ENCODE data around the gene CNNM1.

CNNM1 gene

DNA sequence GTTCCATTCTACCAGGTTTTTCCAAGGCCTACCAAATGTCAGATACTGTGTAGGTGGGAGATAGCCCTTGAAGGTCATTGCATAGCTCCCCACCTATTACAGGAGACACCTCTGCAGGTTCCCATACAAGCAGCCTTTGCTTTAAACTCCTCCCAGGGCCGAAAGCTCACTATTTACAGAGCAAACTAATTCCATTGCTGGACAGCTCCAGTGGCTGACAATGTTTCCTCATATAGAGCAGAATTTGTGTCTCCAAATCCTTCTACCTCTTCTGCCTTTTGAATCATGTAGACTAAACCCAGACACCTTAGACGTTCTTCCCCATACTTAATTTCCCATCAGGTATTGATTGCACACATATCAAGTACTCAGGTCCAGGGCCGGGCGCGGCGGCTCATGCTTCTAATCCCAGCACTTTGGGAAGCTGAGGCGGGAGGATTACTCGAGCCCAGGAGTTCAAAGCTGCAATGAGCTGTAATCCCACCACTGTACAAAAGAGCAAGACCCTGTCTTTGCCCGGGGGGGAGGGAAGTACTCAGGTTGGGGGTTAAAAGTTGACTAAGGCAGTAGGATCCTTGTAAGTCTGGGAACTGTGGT lies 2.1 kb downstream of the CNNM1 start:
- DNase-seq: no peak
- intact Hi-C loops (cut with DNase I): no loop called here

DNA sequence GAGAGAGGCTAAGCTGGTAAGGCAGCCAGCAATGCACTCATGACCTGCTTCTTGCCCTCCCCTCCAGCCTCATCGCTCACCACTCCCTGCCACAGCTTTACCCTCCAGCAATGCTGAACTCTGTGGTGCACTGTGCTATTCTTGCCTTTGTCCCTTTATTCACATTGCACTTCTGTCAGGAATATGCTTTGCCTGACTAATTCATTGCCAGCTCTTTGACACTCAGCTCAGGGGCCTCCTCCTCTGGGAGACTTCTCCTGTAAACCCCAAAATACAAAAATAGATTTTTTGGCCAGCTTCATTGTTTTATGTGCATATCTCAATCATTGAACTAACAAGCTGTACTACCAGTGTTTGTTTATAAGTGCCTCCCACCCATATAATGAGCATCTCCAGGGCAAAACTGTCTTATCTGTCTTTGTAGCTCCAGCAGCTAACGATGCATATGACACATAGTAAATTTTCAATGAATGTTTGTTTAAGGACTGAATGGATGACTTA lies 8.2 kb downstream of the CNNM1 start:
- DNase-seq: no peak
- intact Hi-C loops (cut with DNase I): no loop called here

DNA sequence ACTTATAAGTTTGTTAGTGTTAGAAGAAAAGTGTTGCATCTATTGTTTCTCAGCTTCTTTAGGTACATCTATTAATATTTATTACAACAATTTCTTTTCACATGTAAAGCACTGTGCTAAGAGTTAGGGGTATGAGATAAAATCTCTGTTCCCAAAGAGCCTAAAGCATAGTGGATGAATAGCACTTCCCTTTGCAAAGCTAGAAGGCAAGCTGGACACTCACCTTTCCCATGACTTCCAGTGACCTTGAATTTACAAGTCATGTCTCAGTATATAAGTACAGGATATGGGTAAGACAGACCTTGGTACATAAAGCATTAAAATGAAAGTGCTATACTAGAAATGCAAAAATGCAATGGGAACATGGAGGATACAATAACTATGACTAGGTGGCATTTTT lies 8.7 kb downstream of the CNNM1 start:
- no peak for DNase-seq
- intact Hi-C loops (cut with DNase I): no loop called here

DNA sequence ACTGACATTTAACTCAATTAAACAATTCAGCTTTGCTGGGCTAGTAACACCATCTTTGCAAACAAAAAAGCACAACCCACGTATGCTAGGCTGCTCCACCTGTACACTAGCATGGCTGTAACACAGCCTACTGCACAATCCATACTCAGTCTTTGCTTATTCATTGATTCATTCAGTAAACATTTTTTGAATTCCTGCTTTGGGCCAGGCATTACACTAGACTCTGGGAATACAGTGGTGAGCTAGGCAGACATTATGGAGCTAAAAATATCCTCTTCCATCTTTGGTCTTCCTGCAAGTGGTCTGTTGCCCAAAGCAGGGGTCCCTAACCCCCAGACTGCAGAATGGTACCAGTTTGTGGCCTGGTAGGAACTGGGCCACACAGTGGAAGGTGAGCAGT lies 9.9 kb downstream of the CNNM1 start:
- intact Hi-C loops (cut with DNase I): no loop called here
- no peak for DNase-seq

DNA sequence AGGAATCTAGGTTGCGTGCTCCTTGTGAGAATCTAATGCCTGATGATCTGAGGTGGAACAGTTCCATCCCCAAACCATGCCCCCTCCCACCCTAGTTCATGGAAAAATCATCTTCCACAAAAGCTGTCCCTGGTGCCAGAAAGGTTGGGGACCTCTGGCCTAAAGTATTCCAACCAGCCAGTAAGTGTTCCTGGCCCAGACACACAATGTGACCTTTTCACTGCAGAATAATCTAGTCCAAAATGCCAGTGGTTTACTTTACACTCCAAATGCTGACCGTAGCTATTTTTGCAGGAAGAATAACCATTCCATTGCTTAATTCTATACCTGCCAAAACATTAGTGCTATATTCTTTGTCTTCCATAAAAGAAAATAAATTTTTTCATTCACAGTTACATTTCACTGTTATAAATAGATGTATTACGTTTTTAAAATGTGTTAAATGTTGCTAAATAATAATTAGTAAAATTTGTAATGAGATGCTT lies 10.4 kb downstream of the CNNM1 start:
- no peak for DNase-seq
- intact Hi-C loops (cut with DNase I): no loop called here

DNA sequence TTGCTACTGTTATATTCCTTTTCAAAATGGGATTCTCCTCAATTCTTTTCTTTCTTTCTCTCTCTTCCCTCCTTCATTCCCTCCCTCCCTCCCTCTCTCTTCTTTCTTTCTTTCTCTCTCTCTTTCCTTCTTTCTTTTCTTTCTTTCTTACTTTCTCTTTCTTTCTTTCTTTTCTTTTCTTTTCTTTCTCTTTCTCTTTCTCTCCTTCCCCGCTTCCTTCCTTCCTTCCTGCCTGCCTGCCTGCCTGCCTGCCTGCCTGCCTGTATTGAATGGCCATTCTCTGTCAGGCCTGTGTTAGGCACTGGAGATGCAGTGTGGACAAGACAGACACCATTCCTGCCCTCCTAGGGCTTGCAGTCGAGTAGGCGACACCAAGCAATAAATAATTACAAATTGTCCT lies 11.5 kb downstream of the CNNM1 start:
- DNase-seq: no peak
- intact Hi-C loops (cut with DNase I): no loop called here

DNA sequence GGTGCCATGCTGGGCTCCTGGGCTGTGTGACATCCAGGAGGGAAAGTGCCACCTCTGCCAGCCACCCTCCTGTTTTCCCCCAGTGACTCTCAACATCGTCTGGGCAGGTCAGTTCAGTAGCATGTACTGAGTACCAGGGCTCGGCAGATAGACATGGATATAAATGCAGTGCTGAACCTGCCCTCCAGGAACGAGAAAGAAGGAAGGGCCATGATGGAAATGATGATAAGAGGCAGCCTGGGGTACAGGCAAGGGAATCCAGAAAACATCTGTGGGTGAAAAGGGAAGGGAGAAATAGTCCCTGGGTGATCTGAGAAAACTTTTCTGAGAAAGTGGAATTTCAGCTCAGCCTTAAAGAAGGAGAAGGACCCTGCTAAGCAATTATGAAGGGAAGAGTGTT lies 12.1 kb downstream of the CNNM1 start:
- intact Hi-C loops (cut with DNase I): no loop called here
- DNase-seq: no peak

DNA sequence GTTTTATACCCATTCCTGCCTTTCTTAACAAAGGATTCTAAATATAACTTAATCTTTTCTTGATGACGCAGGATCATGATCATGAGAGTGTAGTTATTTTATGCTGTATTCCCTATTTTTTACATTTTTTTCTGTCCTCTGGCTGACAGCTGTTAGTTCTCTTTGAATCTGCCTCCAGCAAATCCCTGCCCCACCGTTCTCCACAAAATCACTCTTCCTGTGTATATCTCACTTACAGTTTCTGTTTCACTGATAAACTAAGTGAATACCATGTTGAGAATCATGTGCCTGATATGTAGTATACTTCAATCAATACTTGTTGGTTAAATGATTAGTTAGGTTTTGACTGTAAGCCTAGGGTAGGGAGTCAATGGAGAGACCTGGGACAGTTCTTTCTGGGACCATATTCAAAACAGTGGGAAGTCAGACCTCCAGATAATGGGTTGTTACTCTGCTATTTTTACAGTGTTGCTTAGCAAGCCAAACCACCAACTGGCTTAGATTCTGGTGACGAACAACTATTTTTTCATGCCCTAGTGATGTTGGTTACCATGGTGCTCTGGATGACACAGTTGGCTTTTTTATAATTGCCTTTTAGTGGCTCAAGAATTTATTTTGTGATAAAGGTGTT lies 12.8 kb downstream of the CNNM1 start:
- intact Hi-C loops (cut with DNase I): no loop called here
- DNase-seq: no peak

DNA sequence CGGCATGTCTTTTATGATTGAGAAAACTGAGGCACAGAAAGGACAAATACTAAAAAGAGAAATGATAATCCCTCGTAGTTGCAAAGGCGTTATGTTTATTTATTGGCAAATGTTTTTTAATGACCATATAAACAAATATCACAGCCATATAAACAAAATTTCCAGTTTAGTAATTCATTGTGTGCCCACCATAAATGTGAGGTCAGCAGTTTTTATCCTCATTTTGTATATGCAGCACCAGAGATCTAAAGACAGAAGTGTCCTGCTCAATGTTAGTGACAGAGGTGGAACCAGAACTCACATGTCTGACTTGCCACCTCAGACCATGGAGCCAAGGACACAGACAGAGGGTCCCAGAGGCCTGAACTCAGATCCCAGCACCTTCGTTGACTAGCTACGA lies 14.1 kb downstream of the CNNM1 start:
- intact Hi-C loops (cut with DNase I): no loop called here
- DNase-seq: no peak

DNA sequence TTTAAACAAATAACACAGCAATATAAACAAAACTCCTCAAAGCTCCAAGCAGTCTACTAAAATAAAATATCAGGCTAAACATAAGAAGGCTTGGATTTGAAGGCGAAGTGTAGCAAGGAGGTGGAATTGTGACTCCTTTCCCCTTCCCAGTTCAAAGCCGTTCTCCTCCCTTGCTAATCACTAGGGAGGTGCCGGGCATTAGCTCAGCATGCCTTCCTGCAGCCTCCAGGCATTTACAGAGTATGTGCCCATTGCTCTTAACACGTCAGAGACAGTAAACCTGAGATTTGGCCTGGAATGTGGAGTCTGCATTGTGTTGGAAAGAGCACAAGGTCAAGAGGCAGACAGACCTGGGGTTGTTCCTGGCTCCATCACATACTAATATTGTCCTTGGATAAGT lies 15.6 kb downstream of the CNNM1 start:
- intact Hi-C loops (cut with DNase I): no loop called here
- no peak for DNase-seq

DNA sequence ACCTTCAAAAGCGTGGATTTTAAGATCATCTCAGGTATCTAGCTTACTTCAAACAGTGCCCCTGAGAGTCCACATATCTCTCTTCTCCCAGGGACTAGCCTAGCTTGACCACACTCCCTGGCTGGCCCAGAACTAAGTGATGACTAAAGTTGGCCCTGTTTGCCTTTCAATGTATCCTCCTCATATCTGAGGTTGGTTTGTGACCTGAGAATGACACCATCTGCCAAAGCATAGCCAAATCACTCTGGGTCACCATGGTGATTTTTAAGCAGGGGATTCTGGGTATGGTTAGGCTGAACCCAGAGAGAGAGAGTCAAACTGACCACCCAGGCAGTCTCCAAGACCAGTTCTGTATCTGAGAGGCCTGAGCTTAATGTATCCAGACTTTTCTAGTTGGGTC lies 16.2 kb downstream of the CNNM1 start:
- intact Hi-C loops (cut with DNase I): no loop called here
- no peak for DNase-seq

DNA sequence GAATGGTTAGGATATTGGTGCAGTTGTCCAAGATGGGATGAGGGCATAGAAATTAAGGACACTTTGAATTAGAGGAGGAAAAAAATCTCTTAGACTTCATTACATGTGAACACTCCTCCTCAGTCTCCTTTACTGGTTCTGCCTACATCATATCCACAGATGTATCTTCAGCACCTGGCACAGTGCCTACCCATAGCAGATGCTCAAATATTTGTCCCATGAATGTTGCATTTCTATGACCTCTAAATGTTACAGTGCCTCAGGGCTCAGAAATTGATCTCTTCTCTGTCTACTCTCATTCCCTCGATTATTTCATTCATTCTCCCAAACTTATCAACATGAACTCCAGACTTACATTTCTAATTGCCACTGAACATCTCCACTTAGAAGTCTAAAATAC lies 17.1 kb downstream of the CNNM1 start:
- intact Hi-C loops (cut with DNase I): no loop called here

DNA sequence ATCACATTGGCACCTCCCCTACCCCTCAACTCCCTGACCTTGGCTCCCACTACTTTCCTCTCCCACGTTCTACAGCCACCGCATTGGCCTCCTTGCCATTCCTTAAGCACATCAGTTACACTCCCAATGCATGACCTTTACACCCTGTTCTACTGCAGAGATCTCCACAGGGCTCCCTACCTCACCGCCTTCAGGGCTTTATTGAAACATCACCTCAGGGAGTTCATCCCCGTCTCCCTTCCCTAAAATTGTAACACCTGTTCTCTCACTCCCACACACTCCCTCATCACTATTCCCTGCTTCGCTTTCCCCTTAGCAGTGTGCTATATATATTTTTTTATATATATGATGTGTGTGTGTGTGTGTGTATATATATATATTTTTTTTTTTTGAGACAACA lies 18.5 kb downstream of the CNNM1 start:
- intact Hi-C loops (cut with DNase I): no loop called here
- DNase-seq: no peak

More for the DNA sequence above, 17.1 kb downstream of the CNNM1 start:
- no peak for DNase-seq

DNA sequence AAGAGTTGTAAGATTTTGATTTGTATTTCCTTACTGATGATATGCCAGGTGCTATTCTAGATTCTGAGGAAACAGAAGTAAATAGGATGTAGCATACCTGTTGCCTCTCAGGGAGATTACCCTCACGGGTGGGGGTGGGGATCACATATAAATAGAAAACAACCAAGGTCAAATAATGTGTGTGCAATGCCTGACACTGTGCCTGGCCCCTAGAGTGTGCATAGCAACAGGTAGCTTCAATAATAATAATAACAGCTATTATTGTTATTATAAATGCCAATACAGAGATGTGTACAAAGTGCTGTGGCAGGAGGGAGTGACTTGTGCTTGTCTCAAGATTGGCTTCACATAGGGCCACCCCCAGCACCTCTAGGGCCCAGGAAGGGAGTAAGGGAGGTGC lies 24.0 kb downstream of the CNNM1 start:
- intact Hi-C loops (cut with DNase I): no loop called here
- DNase-seq: no peak

DNA sequence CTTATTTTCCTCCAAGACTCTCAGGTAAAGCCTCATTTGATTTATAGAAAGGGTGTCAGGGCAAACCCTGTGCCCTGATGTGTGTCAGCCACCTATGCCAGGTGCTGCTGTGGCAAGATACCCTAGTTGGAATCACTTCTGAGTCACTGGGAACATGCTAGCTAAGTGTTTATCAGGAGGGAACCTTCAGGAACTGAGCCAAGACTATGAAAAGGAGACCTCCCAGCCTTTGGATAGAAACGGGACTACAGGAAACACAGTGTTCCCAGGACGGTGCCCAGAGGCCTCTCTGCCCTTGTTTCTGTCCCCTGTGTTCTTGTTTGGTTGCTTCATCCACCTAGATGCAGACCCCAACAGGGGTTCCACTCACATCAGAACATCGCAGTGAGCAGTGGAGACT lies 28.5 kb downstream of the CNNM1 start:
- no peak for DNase-seq
- intact Hi-C loops (cut with DNase I): no loop called here

DNA sequence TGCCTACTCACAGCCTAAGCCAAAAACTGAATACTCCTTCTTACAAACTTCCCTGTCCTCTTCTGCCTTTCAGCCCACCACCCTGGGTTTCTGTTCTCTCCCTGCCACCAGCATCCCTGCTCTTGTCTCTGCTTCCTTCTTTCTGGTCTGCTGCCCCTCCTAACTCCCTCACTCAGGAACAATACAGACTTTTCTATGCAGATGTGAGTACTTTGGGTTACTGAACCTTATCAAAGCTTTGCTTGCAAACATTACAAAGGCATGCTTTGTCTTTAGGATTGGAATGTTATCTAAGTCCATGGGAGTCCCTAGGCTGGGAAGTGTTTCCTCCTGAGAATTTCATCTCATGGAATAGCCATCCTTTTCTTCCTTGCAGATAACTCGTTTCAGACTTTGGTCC lies 28.9 kb downstream of the CNNM1 start:
- intact Hi-C loops (cut with DNase I): no loop called here
- no peak for DNase-seq

DNA sequence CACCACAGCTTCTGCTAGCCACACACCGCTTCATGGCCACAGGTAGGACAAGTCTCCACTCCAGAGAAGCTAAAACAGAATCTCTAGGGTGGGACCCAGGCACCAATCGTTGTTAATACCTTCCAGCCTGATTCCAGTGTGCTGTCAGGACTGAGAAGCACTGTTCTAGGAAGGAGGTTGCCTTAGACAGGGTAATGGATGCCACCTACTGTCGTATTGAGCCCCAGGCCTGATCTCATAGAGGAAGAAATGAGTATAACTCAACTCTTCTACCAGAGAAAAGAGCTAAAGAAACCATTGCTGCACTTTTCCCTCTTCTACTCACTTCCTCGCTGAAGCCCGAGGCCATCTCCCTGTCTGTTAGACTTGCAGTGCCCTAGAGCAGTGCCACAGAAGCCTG lies 31.8 kb downstream of the CNNM1 start:
- intact Hi-C loops (cut with DNase I): no loop called here
- no peak for DNase-seq

DNA sequence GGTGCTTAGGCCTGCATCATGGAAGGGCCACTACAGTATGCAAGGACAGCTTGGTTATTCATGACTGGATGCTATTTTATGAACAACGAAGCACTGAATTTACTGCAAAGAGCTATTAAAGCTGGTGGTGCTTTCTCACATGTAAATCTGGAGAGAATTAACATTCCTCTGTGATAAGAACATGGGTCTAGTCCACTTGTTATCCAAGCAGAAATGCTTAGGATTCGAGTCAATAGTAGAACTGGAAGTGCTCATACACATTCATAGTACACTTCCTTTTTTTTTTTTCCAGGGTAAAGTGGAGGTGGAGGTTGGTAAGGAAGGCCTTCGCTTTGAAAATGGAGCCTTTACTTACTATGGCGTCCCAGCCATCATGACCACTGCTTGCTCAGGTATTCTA lies 35.0 kb downstream of the CNNM1 start:
- intact Hi-C loops (cut with DNase I): no loop called here
- no peak for DNase-seq

DNA sequence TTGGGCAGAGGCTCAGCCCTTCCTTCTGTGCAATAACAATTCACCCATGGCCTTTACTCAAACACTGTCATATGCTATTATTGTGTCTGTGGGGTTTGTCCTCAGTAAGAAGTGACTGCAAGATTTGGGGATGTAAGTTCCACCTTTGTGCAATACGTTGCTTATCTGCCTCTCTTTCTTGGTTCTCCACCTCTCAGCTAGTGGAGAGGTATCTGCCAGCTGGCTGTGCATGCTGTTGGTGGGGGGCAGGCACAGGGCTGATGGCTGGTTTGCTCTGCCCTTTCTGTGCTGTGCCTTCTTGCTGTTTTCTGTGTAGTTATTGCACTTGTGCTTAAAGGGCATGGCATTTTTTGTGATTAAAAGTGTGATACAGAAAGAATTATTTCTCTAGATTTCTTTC lies 36.2 kb downstream of the CNNM1 start:
- no peak for DNase-seq
- intact Hi-C loops (cut with DNase I): no loop called here

DNA sequence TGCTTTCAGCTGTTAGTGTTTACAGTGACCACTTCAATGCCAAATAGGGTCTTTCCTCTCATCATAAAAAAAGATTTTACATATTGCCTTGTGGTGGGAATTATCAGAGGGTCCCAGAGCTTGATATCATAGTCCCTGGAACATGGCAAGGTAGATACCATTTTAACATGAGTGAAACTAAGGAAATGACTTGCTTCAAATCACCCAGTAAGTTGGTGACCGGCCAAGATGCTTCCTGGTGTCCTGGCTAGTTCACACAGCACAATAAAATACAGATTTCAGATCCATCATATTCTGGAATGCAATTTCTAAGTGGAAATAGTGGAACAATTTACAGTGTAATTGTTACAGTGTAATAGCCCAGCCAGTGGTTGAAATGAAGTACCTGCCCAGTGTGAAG lies 36.6 kb downstream of the CNNM1 start:
- no peak for DNase-seq
- intact Hi-C loops (cut with DNase I): no loop called here

DNA sequence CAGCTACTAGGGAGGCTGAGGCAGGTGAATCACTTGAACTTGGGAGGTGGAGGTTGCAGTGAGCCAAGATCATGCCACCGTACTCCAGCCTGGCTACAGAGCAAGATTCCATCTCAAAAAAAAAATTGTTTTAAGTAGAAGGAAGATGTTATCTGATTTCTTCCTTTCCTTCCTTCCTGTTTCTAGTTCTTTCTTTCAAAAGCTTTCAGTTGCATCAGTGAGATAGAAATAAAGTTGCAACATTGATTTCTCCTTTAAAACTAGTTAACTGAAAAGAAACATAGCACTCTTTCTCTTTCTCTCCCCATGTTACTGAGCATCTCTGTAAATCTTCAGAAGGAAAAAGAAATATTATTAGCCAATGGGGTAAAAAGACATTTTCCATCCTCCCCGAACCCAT lies 37.5 kb downstream of the CNNM1 start:
- intact Hi-C loops (cut with DNase I): no loop called here
- no peak for DNase-seq

DNA sequence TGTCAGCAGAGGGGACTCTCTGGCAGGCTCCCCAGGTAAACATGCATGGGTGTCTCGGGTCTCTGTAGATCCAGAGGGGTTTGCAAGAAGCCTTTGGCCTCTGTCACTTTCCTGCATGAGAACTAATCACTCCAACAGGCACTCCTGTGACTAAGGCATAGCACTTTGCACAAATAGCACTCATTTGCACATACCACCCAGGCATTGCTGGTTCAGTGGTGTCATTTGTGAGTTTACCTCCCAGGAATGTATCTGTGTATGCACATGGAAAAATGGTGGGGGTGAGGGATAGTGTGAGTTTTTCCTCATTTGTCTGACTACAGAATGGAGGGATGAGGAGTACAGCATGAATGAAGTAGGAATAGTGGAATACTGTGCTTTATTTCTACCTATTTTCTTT lies 39.5 kb downstream of the CNNM1 start:
- no peak for DNase-seq
- intact Hi-C loops (cut with DNase I): no loop called here

DNA sequence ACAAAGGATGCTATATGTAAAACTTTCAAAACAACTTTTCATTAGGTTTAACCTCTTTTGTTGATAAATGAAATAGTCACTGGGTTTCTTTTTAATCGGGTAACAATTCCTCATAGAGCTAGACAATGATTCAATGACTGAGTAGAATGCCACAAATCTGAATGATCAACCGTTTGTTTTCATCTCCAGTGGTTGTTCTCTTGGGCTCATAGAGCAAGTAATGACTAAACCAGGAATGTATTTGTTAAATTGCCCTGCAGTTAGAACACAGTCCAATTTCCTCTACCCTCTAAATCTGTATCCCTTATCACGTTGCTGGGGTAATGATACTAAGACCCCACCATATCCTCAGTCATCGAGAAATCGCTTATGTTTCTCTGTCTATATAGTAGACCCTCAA lies 40.0 kb downstream of the CNNM1 start:
- intact Hi-C loops (cut with DNase I): no loop called here
- no peak for DNase-seq

All from posterior cingulate gyrus (tissue), 11 donors.